Measurements from ENCODE around the gene NCS1.
A peak's percentile ranks its signal among the peaks of the same experiment; 100 is the strongest.

The NCS1 gene

DNA sequence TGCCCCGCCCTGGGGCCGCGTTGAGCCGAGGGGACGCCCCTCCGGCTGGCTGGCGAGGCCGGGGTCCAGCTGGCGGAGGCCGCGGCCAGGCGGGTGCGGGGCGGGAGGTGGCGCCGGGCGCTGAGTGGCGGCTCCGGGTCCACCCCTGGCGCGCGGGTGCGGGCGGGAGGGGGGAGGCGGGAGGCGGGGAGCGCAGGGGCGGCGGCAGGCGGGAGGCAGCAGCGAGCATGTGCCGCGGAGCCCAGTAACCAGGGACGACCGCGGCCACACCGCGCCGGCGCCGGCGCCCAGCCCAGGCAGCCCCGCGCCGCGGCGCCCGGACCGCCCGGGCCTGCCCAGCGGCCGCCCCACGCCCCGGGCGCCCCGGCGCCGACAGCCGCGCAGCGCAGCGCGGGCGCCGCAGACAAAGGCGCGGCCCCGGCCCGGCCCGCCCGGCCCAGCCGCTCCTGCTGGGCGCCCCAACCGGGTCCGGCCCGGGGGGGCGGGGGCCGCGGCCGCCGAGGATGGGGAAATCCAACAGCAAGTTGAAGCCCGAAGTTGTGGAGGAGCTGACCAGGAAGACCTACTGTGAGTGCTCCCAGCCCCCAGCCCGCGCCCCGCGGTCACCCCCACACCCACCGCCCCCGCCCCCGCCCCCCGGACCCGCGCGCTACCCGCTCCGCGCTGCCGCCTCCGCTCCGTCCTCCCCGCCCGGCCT, at the start of gene NCS1:
NCS1 (plus strand) TSS at position 244 of the 697 bp plus-strand sequence; CDS start at position 504, 260 bp downstream.
- DNase-seq = peak; percentile 67

DNA sequence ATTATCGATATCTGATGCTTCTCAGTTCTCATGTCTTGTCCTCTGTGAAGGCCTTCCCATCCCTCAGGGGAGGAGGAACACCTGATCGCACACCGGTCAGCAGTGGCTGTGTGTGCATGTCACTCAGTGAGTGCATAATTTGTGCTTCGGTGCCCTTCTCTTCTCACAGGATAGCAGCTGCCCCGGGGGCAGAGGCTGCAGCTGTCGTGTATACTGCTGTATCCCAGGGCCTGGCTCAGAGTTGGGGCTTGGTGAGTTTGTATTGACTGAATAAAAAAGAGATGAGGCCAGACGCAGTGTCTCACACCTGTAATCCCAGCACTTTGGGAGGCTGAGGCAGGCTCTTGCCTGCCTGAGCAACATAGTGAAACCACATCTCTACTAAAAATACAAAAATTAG, 49.7 kb upstream of the NCS1 start:
- DNase-seq = no peak

DNA sequence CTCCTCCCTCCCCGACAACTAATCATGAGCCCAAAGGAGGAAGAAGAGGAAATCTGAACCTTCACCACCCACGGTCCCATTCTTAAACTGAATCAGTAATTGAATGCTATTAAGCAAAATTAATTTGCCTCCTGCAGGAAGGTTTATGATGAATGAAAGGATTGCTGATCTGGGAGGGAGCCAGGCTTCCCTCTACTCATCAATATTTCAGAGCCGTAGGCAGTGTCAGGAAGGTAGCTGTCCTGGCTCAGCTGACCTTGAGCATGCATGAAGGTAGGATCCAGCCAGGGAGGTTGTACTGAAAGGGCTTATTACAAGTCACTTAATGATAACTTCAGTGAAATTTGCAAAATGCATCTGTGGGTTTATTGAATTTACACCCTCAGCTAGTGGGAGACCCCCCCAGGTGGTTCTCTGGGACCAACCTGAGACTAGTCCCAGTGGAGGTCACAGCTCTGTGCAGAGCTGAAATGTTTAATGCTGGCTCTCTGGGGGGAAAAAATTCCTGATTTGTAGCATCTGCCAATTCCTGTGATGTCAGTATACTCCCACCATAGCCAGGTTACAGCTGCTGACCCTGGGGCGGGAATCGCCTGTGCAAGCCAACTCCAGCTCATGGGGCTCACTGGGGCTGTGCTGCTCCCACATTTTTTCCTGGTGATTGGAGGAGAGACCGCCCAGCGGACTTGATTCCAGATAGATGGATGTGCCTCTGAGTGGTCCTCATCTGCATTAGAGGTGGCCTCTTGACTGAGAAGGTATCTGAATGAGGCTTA, 47.9 kb upstream of the NCS1 start:
- no peak for DNase-seq

DNA sequence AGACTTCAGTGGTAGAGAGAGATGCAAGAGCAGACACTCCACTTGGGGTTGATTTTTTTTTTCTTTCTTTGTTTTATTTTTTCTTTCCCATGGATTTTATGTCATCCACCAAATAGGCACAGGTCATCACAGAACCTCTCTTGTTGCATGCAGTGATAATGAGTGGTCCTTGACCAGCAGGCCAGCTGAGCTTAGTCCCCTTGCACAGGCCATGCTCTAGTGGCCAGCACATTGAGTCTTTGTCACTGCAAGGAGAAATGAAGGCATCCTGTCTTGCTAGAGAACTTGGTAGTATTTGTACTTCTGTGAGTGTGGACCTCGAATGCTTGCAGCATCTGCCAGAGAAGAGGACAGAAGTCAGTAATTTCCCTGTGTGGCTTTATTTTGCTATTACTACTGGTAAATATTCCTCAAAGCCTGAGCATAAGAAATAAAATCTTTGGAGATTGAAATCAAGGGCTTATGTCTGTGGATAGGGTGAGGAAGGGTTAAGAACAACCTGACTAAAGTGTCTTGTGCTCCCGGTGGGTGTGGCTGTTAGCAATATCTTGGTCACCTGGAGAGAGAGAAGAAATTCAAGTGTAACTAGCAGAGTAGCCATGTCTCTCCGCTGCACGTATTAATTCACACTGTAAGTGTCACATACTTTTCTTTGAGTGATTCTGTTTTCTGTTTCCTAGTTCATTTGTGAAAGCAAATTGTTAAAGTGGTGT, 45.3 kb upstream of the NCS1 start:
- no peak for DNase-seq

DNA sequence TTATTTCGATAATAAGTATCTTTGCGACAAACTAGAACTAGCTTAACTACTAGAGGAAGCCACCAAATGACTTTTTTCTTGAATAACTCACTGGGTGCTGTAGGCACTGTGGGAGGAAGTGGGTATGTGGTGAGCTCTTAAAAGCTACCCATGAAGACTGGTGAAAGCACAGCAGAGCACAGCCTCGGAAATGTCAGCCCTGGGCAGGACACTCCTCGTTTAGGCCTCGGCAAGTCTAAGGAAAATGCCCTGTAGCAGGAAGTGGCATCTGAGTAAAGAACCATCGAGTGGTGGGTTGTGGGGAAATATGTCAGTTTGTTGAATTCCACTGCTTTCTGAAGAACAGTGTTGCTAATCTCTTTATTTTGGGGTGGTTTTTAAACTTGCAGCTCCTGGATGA, 44.0 kb upstream of the NCS1 start:
- DNase-seq = no peak

DNA sequence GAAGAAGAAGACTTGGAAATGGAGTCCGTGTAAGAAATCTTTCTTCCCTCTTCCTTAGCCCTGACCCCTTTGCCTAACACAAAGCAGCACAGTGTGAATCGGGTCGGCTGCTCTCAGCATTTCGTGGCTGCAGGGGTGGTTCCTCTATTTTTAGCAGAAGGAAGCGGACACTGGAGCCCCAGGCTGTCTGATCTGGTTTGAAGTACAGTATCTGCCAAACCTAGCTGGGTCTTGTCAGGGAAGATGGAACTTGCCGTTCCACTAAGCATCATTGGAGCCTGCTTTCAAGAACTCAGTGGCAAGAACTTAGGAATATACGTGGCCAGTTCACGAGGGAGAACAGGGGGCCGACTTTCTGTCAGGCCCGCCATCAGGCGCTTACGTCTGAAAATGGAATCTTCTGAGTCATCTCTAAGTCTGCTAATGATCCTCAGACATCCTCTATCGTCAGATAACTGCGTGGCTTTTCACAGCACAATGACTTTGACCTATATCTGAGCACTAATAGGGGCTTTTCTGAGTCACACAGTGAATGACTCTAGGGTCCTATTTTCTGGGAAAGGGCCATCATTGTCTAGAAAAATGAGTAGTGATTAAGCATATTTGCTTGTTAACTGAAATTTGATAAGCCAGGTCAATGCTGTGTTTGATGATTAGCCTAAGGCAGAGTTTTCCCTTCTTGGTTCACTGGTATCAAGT, 43.3 kb upstream of the NCS1 start:
- DNase-seq = no peak

DNA sequence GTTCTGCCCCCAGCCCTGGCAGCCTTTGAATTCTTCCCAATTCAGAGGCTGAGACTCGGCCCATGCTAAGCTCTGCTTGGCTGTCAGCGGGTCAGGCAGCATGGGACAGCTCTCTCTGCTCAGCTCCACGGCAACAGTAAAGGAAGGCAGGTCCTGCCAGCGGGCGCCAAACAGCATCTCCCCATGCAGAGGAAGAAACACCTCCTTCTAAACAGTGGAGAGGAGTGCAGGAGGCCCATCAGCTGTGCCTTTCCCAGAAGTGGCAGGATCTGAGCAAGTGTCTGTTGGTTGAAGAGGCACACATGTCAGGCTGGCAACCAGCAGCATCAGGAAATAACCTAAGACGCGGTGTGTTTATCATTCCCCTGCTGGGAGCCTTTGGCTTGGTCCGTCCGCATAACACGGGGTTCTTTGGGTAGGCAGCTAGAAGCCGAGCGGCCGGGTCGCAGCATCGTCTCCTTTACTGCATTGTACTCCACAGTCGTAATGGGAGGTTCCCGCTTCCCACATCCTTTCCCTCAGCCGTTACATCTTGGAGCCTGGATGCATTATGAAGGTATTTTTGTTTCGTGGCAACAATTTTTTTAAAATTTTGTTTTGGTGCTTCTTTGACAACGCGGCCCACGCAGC, 42.7 kb upstream of the NCS1 start:
- no peak for DNase-seq

DNA sequence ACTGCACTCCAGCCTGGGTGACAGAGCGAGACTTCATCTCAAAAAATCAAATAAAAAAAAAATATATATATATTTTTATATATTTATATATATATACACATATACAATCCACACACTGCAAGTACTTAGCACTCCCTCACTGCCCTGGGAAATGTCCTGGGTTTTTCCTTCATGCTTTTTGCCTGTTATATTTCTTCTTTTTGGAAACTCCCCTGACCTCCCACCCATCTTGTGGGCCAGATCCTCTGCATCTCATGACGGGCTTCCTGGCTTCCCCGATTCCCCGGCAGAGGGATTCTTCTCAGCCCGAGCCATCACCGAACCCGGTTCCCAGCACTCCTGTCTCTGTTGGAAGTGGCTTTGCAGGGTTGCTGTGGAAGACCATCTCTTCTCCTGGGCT, 39.5 kb upstream of the NCS1 start:
- no peak for DNase-seq

DNA sequence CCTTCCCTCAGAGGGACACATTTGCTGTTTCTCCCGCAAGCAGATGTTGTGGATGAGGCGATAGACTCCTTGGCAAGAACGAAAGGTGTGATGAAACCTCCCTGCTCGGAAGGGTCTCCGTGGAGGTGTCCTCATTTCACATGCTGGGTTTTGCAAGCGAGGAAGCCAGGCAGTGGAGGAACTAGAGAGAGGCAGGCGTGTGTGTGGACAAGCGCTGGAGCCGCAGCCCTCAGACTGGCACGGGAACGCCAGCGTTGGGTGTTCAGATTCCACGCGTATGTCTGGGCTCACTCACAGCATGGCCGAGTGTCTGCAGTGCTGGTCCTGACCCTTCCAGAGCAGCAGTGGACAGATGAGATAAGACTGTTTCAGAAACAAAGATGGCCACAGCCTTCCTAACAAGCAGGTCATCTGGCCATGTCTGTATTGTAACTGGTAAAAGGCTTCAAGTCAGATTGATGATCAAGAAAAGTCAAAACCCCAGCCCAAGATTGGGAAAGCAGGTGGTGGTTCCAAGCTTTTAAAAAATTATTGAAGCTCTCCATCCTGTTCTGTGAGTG, 35.0 kb upstream of the NCS1 start:
- DNase-seq = no peak

DNA sequence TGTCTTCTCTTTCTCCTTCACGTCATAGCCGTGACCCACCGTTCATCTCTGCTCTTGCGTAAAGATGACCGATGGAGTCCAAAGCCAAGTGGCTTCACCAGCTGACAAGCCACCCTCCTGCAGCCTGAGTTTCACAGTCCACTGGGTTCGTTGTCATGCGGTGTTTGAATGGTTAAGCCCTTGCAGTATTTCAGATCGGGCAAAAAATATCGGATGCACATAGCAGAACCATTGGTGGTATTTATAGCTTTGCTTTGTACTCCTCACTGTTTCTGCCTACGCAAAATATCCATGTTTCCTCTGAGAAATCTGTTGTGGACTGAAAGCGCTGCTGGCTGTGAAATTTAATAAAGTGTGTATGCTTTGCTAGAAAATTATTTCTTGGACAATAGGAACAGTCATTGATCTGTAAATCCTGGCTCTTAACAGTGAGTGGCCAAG, 34.5 kb upstream of the NCS1 start:
- no peak for DNase-seq

DNA sequence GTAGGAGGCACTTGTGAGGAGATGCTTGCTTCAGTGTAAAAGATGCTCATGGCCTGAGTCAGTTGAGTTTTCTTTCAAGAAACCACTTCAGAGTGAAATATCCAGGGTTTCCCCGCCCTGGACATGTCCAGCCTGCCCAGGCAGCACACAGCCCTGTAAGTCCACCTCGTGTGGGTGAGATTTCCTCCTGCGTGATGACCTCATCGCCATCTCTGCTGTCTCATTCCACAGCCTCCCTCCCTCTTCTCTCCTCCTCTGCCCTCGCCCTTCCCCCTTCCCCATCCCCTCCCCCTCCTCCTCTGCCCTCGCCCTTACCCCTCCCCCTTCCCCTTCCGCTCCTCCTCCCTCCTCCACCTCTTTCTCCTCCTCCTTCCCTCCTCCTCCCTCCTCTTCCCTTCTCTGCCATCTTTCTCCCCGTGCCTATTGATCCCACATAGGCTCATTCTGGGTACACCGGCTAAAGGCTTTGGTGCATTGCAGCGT, 34.0 kb upstream of the NCS1 start:
- DNase-seq = no peak

DNA sequence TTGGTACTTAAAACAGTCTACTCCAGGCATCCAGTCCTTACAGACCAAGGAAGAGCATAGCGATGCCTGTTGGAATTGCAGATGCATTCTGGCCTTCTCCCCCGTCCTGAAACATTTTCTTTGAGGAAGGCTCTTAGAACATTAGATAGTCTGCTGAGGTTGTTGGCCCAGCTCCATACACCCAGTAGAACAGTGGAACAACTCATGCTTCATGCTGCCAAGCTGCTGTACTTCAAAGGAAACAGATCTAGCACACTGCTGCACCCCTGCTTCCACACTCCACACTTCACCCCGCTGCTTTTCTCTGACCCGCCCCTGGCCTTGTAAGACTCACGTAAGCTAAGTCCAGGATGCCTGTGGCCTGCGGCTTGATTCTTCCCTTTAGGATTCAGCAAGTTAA, 33.4 kb upstream of the NCS1 start:
- DNase-seq = no peak

DNA sequence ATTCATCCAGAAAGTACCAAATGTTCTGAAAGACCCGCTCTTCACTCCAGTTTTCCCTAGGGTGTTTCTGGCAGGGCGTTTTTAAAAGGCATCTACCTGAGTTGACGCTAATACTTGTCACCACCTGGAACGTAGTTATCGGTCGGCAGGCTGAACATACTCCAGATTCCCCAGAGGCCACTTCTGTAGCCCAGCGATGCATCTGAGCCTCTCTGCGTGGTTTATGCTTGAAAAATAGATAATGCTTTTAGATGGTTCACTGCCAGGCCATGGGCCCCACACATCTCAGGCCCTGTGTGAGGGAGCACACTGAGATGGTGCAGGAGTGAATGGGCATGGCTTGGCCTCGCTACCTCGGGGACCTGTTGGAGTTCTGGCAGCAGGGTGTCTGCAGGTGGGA, 33.0 kb upstream of the NCS1 start:
- no peak for DNase-seq

DNA sequence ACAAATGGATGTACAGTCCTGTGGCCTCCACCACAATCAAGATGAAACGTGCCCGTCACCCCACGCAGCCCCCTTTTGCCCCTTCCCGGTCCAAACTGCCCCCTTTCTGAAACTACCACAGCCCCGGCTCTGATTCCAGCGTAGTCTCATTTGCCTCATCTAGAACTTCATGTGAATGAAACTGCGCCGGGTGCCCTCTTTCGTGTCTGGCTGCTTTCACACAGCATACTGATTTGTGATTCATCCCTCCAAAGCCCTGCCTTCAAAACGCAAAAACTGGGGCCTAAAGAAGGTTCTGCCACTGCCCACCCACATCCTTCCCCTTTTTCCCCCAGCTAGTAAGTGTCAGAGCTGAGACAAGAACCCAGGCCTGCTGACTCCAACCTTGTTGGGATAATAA, 31.5 kb upstream of the NCS1 start:
- DNase-seq = no peak

DNA sequence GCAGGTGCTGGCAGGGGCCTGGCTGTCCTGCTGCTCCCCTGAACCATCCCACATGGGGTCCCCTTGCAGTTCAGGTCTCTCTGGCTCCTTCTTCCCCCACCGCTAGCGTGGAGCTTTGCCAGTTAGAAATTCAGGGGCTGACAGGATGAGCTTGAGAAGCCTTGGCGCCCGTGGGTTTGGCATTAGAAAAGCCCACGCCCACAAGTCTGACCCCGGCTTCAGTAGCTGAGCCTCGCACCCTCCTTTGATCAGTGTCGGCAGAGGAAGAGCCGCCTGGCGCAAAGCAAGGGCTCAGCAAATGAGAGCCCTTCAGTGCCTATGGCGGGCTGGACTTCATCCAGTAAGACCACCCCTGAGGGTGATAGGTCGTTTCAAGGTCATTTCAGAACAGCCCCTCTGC, 30.1 kb upstream of the NCS1 start:
- no peak for DNase-seq

DNA sequence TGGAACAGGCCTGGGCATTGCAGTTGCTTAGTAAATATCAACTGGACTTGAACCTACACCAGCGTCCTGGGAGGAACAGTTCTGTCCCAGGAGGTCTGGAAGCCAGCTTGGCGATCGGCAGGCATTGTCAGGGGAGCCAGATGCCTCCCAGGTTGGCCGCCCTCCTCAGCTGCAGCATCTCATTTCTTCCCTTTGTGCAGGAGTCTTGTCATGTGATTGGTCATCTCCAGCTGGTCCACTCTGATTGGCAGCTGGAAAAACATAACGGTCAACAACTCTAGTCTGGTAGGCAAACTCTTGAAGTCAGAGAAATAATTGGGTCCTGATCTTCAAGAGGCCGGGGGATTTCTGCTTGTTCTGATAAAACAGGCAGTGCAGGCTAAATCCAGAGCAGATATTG, 29.6 kb upstream of the NCS1 start:
- no peak for DNase-seq

DNA sequence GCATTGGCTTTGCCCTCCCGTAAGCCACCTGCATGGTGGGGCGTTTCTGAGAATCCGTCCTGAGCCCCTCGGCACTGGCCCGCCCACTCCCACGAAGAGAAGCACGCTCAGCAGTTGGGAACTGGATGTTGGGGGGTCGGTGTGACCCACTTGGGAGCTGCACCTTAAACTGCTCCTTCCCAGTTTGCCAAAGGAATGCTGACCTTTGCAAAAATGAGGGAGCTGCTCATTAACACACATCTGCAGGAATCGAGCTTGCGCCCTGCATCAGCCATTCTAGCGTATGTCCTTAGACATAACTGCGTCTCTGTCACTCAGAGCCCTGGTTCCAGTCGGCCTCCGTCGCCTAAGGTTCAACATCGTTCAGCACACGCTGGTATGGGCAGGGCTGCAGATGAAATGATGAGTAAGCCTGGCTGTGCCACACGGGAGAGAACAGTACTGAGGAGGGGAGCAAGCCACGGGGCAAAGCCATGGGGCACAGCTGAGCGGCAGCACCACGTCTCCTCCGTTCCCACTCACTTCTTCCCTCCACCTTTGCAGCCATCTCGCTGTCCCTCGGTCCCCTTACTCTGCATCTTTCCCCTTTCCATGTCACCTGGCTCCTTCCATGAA, 28.8 kb upstream of the NCS1 start:
- no peak for DNase-seq

DNA sequence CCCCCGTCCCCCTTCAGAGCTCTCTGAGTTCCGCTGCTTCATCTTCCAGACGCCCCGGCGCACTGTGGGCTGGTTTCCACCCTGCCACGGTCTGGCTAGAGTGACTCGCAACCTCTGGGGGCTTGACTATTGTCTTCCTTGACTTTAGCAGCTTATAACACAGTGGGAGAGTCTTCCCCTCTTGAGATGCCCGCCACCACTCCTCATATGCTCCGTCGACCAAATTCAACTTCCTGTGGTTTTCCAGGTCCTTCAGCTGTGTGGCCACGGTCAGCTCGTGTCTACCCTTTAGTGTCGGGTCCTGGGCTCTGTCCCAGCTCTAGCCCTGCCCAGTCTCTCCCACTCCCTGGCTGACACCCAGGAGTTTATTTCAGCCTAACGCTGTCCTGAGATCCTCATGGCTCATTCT, 28.2 kb upstream of the NCS1 start:
- no peak for DNase-seq

DNA sequence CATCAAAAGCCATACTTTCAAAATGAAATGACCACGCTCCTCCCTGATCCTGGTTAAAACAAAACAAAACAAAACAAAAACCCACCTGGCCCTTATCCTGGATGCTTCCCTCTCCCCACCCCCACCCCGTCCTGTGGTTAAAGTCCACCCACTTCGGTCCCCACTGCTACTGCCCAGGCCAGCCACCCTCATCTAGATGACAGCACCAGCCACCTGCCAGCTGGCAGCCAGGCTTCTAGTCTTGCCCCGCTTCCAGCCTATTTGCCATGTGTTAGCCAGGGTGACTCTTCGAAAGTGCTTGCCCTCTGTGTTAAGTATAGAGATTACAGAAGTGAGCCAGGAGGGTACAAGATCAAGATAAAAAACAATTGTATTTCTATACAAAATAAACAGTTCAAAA, 27.5 kb upstream of the NCS1 start:
- DNase-seq = no peak

DNA sequence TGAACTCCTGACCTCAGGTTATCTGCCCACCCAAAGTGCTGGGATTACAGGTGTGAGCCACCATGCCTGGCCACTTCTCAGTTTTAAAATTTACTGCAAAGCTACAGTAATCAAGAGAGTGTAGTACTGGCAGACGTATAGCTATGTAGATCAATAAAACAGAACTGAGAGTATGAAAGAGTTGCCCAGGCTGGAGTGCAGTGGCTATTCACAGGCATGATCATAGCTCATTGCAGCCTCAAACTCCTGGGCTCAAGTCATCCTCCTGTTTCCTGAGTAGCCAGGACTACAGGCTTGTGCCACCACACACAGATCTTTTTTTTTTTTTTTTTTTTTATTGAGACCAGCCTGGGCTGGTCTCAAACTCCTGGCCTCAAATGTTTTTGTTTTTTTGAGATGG, 26.5 kb upstream of the NCS1 start:
- DNase-seq = no peak

DNA sequence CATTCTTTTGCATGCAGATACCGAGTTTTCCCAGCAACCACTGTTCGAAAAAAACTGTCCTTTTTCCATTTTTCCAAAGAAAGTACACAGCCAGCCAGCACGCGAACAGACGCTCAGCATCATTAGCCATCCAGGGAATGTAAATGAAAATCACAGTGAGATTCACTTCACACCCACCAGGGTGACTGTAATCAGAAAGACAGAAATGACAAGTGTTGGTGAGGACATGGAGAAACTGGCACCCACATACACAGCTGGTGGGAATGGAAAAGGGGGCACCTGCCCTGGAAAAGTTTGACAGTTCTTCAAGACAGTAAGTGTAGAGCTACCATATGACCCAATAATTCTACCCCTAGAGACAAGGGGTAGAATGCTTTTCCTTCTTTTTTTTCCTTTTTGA, 25.0 kb upstream of the NCS1 start:
- no peak for DNase-seq

DNA sequence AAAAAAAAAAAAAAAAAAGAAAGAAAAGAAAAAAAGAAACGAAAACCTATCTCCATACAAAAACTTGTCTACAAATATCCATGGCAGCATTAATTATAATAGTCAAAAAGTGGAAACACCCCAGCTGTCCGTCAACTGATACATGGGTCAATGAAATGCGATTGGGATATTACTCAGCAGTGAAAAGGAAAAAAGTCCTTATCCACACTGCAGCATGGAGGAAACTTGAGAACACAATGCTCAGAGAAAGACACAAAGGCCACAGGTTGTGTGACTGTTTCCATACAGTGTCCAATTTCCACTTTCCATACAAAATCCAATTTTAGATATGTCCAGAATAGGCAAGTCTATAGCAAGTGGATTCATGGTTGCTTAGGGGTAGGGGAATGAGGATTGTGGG, 24.3 kb upstream of the NCS1 start:
- no peak for DNase-seq
